CD4-positive, alpha-beta T cell (primary cell): ENCODE measurements around the gene ABCC4. TPM values are rescaled to one million over a fixed set of nuclear protein-coding genes. Genes with fewer than 3 reads are reported as not detected.

Experiments
- ATAC-seq: fragments of 200-7000 bp; cut with Tn5 transposase; one replicate; pipeline ENCODE4 v1.10.0; 2022; ENCODE audit warnings: mild to moderate bottlenecking; ENCODE audit not compliant: poor library complexity
- CTCF ChIA-PET: fragments of 350-600 bp; sonication (Branson Sonifier 250); formaldehyde crosslinking; loops from one replicate; lab custom pipeline; 2021; ENCODE audit warnings: antibody characterized with exemption, inconsistent platforms; lab: Charles Lee
- POLR2A ChIA-PET: fragments of 350-600 bp; sonication (Branson Sonifier 250); formaldehyde crosslinking; loops from one replicate; lab custom pipeline; 2021; ENCODE audit warnings: antibody characterized with exemption, inconsistent platforms; lab: Charles Lee
- DNase-seq, 14 experiments: peaks; one replicate each; pipeline ENCODE4 v3.0.0-alpha.2; 2013 to 2020; ENCODE audit warnings: mixed read lengths in 2 of 14
- H3K27ac ChIP-seq, 2 donors: one replicate each; pipeline versions ENCODE4 v1.5.1 to v1.7.0; 2013; ENCODE audit warnings: low read length in 2 of 2, low read depth in 1 of 2, mild to moderate bottlenecking in 1 of 2
- H3K27me3 ChIP-seq, 2 experiments: 1 replicate in 1 of 2; 2 replicates in 1 of 2; pipeline versions ENCODE4 v1.6.1 to v1.7.0; 2013; ENCODE audit warnings: low read length in 2 of 2, control low read depth in 1 of 2, mild to moderate bottlenecking in 1 of 2, moderate library complexity in 1 of 2; ENCODE audit not compliant: insufficient read depth in 2 of 2, control insufficient read depth in 1 of 2
- H3K36me3 ChIP-seq: one replicate; pipeline ENCODE4 v1.6.1; 2013; ENCODE audit warnings: low read length, control low read depth; ENCODE audit not compliant: insufficient read depth
- H3K4me1 ChIP-seq: one replicate; pipeline ENCODE4 v1.6.1; 2013; ENCODE audit warnings: low read length, control low read depth; ENCODE audit not compliant: insufficient read depth
- H3K4me3 ChIP-seq: one replicate; pipeline ENCODE4 v1.5.1; 2013; ENCODE audit warnings: mild to moderate bottlenecking, low read length, moderate library complexity
- H3K9me3 ChIP-seq, 2 experiments: 1 replicate in 1 of 2; 2 replicates in 1 of 2; pipeline versions ENCODE4 v1.6.1 to v1.7.0; 2013; ENCODE audit warnings: low read length in 2 of 2, mild to moderate bottlenecking in 2 of 2, control low read depth in 1 of 2, moderate library complexity in 1 of 2; ENCODE audit not compliant: control insufficient read depth in 1 of 2, insufficient read depth in 1 of 2
- H3K27ac Mint-ChIP-seq: one replicate; pipeline ENCODE4 v1.8.0; 2020; ENCODE audit warnings: mixed read lengths
- H3K27me3 Mint-ChIP-seq: one replicate; pipeline ENCODE4 v1.8.0; 2021; ENCODE audit warnings: mixed read lengths
- H3K36me3 Mint-ChIP-seq: one replicate; pipeline ENCODE4 v1.8.0; 2021; ENCODE audit warnings: low read depth, mixed read lengths
- H3K4me1 Mint-ChIP-seq: one replicate; pipeline ENCODE4 v1.8.0; 2021; ENCODE audit warnings: low read depth, mixed read lengths
- H3K4me3 Mint-ChIP-seq: one replicate; pipeline ENCODE4 v1.8.0; 2020; ENCODE audit warnings: mild to moderate bottlenecking, mixed read lengths
- H3K9me3 Mint-ChIP-seq: one replicate; pipeline ENCODE4 v1.8.0; 2020; ENCODE audit warnings: mixed read lengths
- intact Hi-C, 2 experiments: fragments of 100-400 bp; cut with DNase I in 1 of 2; cut with micrococcal nuclease in 1 of 2; formaldehyde crosslinking; loops; one replicate each; pipeline versions ENCODE4 v1.15.1 to v1.9.0; 2023 to 2025; cut with DNase I, micrococcal nuclease
- total RNA-seq, 174 experiments: library from RNA in 2 of 174; stranded (reverse) in 2 of 174; gene quantifications; one replicate each; pipeline ENCODE4 v1.2.3 and lab custom pipeline; 2021 to 2026
- TF ChIP-seq, protein P1 (sequence below): fragments of 200-600 bp; IDR thresholded peaks from one replicate; pipeline ENCODE4 v1.8.0; 2022; ENCODE audit warnings: antibody characterized with exemption, mild to moderate bottlenecking

ABCC4 gene
- total RNA-seq, 2 experiments from 2014 or later: 4.0 to 4.4 TPM

DNA sequence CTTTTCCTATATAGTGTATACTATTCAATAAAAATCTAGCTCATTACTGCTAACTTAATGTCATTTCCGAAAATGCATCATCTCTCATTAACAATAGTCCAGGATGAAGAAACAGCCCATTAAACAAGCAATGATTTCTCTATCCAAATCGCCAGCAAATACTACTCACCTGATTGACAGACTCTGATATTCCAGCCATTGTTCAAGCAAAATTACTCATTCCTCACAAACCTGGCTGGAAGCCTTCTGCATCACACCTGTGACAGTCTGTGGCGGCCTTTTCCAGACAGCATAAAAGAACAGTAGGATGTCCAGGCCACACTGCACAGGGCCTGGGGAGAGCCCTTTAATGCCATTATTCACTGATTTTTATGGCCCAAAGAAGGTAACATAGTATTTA lies 115.9 kb downstream of the ABCC4 start:
- Histone ChIP-seq H3K36me3 (no peaks in the 10 kb centered on the region), H3K9me3 (peaks cover 0 to 3% of the 10 kb centered on the region in 2 experiments), H3K27me3 (no peaks in the 10 kb centered on the region), H3K4me3 (peak overlapping the region; percentile 30), H3K4me1 (peaks cover 45% of the 10 kb centered on the region), H3K27ac (peak overlapping the region; percentile 60 to 84)
- H3K27me3 Mint-ChIP-seq: no peaks in the 10 kb centered on the region
- H3K9me3 Mint-ChIP-seq: peaks cover 2% of the 10 kb centered on the region
- H3K4me3 Mint-ChIP-seq: peak overlapping the region; percentile 83
- H3K36me3 Mint-ChIP-seq: peaks cover 12% of the 10 kb centered on the region
- ChIA-PET POLR2A (no interaction called here), CTCF (interaction anchor here (2.2 kb wide), 1 partner anchor 219 kb away, joined by 6 read pairs; no protein-coding TSS in a partner anchor)
- TF ChIP-seq, protein P1, sequence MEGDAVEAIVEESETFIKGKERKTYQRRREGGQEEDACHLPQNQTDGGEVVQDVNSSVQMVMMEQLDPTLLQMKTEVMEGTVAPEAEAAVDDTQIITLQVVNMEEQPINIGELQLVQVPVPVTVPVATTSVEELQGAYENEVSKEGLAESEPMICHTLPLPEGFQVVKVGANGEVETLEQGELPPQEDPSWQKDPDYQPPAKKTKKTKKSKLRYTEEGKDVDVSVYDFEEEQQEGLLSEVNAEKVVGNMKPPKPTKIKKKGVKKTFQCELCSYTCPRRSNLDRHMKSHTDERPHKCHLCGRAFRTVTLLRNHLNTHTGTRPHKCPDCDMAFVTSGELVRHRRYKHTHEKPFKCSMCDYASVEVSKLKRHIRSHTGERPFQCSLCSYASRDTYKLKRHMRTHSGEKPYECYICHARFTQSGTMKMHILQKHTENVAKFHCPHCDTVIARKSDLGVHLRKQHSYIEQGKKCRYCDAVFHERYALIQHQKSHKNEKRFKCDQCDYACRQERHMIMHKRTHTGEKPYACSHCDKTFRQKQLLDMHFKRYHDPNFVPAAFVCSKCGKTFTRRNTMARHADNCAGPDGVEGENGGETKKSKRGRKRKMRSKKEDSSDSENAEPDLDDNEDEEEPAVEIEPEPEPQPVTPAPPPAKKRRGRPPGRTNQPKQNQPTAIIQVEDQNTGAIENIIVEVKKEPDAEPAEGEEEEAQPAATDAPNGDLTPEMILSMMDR: no peak
- peaks cover 82% of the 10 kb centered on the region for H3K4me1 Mint-ChIP-seq
- DNase-seq (peak in 4 of 14 experiments; percentile 5 to 34 (median 19)), ATAC-seq (peak; percentile 31)
- H3K27ac Mint-ChIP-seq: peak overlapping the region; percentile 93
- intact Hi-C loops: loop anchor here (1.0 to 10.0 kb wide), 5 partner anchors 9 to 631 kb away; partner anchors contain the start of genes ABCC4 (in 1 of the 2) and GPR180 (in 1 of the 2)

- H3K4me3 ChIP-seq: no peak overlapping the region
- H3K27ac ChIP-seq: peak overlapping the region; percentile 39 to 60
- peaks cover 0 to 3% of the 10 kb centered on the region in 2 experiments for H3K9me3 ChIP-seq
- H3K4me3 Mint-ChIP-seq: peak overlapping the region; percentile 83
- peak overlapping the region; percentile 93 for H3K27ac Mint-ChIP-seq
- ChIA-PET CTCF (interaction anchor here (1.6 kb wide), 1 partner anchor 220 kb away, joined by 6 read pairs; no protein-coding TSS in a partner anchor), POLR2A (interaction anchor here (0.6 kb wide), 1 partner anchor 215 kb away, joined by 4 read pairs; no protein-coding TSS in a partner anchor)
- intact Hi-C loops: loop anchor here in 1 of 2 experiments (10.0 kb wide), 2 partner anchors 580 to 630 kb away; partner anchors contain the start of gene GPR180
- DNase-seq (peak in 1 of 14 experiments; percentile 21), ATAC-seq (no peak)
- peaks cover 21% of the 10 kb centered on the region for H3K36me3 Mint-ChIP-seq
- H3K4me1 Mint-ChIP-seq: peaks cover 84% of the 10 kb centered on the region
- TF ChIP-seq, protein P1: no peak
- no peaks in the 10 kb centered on the region for H3K27me3 ChIP-seq
- no peaks in the 10 kb centered on the region for H3K27me3 Mint-ChIP-seq
- H3K4me1 ChIP-seq: peaks cover 45% of the 10 kb centered on the region
- peaks cover 9% of the 10 kb centered on the region for H3K9me3 Mint-ChIP-seq
- no peaks in the 10 kb centered on the region for H3K36me3 ChIP-seq
Measured at GRCh38 chr13:95184317-95184716, 116.9 kb downstream of the ABCC4 start.

DNA sequence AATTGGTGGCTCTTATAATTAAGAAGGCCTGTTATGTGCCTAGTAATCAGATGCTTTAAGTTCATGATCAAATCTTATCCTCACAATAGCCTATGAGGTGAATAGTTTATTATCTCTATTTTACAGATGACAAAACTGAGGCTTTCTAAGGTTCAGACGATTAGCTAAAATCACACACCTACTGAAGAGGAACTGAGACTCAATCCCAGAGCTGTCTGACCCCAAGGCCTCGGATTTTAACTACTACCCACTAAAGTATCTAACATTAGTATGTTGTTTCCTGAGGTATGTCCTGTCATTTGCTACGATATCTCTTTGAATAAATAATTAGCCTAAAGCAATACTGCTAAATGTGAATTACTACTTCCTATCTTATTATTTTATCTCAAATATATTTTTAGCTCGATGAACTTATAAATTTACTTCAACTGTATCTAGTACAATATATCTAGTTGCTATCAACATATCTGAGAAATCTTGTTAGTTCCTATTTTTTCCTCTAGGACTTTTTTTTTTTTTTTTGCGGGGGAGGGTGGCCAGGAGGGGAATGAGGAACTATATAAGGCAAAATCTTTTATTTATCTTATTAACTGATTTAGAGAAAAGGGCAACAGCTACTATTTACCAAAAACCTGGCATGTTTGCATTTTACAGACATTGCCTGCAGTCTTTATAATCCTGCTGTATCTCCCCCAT lies 118.5 kb downstream of the ABCC4 start:
- peaks cover 0 to 6% of the 10 kb centered on the region in 2 experiments for H3K9me3 ChIP-seq
- no peak overlapping the region for H3K4me3 ChIP-seq
- H3K36me3 ChIP-seq: peaks cover under 1% of the 10 kb centered on the region
- POLR2A ChIA-PET: no interaction called here
- Mint-ChIP-seq H3K4me3 (no peak overlapping the region), H3K4me1 (peaks cover 86% of the 10 kb centered on the region), H3K27me3 (no peaks in the 10 kb centered on the region), H3K36me3 (peaks cover 37% of the 10 kb centered on the region), H3K9me3 (peaks cover 21% of the 10 kb centered on the region), H3K27ac (peak overlapping the region; percentile 93)
- DNase-seq (no peak), ATAC-seq (no peak)
- TF ChIP-seq, protein P1: no peak
- intact Hi-C loops: loop anchor here in 1 of 2 experiments (10.0 kb wide), 2 partner anchors 578 to 628 kb away; partner anchors contain the start of gene GPR180
- no peak overlapping the region for H3K27ac ChIP-seq
- peaks cover 45% of the 10 kb centered on the region for H3K4me1 ChIP-seq
- no peaks in the 10 kb centered on the region for H3K27me3 ChIP-seq
- CTCF ChIA-PET: interaction anchor here (1.4 to 1.9 kb wide), 3 partner anchors 9 to 222 kb away, joined by 3 to 10 read pairs (median 6); no protein-coding TSS in a partner anchor
